Measurements from ENCODE around the gene KCNA2.

GRCh38 chr1:110618668-110619067, 12.5 kb upstream of the KCNA2 start:
- no peak for TF ChIP-seq CTCF (IDR thresholded peaks at IDR 0.05)
- TF ChIP-seq POLR2A (IDR thresholded peaks at IDR 0.05) = no peak
